GM12864 (cell line): Measurements from ENCODE around the gene ADGRA3.
A peak's percentile ranks its signal among the peaks of the same experiment; 100 is the strongest.

Experiments used
- DNase-seq: peaks from one replicate; pipeline ENCODE4 v3.0.0-alpha.2; 2011; ENCODE audit warnings: low read depth
- H3K4me3 ChIP-seq: 2 replicates; pipeline ENCODE4 v1.5.1; 2011; ENCODE audit warnings: mild to moderate bottlenecking, low read depth, low read length, control low read depth
- TF ChIP-seq, protein P1 (sequence below): IDR thresholded peaks from 2 replicates; pipeline ENCODE4 v1.5.1; 2011; ENCODE audit warnings: low read depth, mild to moderate bottlenecking, moderate library complexity, low read length, control low read depth, inconsistent platforms; ENCODE audit errors: missing control alignments

ADGRA3 gene, protein sequence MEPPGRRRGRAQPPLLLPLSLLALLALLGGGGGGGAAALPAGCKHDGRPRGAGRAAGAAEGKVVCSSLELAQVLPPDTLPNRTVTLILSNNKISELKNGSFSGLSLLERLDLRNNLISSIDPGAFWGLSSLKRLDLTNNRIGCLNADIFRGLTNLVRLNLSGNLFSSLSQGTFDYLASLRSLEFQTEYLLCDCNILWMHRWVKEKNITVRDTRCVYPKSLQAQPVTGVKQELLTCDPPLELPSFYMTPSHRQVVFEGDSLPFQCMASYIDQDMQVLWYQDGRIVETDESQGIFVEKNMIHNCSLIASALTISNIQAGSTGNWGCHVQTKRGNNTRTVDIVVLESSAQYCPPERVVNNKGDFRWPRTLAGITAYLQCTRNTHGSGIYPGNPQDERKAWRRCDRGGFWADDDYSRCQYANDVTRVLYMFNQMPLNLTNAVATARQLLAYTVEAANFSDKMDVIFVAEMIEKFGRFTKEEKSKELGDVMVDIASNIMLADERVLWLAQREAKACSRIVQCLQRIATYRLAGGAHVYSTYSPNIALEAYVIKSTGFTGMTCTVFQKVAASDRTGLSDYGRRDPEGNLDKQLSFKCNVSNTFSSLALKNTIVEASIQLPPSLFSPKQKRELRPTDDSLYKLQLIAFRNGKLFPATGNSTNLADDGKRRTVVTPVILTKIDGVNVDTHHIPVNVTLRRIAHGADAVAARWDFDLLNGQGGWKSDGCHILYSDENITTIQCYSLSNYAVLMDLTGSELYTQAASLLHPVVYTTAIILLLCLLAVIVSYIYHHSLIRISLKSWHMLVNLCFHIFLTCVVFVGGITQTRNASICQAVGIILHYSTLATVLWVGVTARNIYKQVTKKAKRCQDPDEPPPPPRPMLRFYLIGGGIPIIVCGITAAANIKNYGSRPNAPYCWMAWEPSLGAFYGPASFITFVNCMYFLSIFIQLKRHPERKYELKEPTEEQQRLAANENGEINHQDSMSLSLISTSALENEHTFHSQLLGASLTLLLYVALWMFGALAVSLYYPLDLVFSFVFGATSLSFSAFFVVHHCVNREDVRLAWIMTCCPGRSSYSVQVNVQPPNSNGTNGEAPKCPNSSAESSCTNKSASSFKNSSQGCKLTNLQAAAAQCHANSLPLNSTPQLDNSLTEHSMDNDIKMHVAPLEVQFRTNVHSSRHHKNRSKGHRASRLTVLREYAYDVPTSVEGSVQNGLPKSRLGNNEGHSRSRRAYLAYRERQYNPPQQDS (N-terminal part only)

DNA sequence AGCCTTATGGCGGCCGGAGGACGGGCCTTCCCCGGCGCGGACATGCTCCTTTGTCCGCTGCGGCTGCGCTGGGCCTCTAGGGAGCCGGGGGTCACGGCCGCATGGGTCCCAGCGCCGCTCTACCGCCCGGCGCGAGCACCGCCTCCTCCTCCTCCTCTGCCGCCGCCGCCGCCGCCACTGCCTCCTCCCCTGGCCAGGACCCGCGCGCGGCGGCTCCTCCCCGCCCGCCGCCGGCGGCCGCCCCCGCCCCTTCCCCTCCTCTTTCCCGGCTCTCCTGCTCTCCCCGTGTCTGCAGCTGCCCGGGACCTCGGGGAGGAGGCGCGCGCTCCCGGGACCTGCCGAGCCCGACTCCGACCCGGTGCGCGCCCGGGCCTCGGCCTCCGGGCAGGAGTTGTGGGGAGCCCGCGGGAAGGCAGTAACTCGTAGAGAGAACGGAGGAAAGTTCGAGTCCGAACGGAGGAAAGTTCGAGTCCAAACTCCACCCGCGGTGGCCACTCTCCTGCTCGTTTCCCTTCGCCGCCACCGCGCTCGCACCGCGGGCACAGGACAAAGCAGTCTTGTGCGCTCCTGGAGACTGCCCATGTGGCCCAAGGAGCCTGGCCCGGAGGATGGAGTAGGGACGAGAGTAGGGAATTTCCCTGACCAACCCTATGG is at the start of gene ADGRA3:
ADGRA3 (minus strand) TSS at position 179 of the 654 bp plus-strand sequence. CDS start 282 bp downstream, outside the sequence.
- no peak for DNase-seq
- H3K4me3 ChIP-seq, result peak within 1 kb of the TSS; percentile 41

DNA sequence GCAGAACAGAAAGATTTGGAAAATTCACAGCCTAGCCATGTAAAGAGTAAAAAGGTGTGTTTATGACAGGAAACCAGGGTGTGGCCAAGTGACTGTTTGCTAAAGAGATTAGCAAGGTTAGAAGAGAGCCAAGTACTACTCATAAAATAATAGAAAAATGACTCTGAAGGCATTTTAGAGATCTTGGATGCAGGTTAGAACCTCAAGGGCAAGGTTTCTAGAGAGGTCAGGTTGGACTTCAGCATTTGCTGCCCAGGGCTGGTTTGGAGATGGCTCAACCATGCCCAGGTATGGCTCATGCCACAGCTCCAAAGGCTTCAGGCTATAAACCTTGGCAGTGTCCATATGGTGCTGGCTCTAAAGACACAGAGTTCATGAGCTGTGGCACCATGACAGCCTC is 40.6 kb upstream of the ADGRA3 start:
- no peak for DNase-seq
- no peak overlapping the region for H3K4me3 ChIP-seq
- TF ChIP-seq, protein P1, sequence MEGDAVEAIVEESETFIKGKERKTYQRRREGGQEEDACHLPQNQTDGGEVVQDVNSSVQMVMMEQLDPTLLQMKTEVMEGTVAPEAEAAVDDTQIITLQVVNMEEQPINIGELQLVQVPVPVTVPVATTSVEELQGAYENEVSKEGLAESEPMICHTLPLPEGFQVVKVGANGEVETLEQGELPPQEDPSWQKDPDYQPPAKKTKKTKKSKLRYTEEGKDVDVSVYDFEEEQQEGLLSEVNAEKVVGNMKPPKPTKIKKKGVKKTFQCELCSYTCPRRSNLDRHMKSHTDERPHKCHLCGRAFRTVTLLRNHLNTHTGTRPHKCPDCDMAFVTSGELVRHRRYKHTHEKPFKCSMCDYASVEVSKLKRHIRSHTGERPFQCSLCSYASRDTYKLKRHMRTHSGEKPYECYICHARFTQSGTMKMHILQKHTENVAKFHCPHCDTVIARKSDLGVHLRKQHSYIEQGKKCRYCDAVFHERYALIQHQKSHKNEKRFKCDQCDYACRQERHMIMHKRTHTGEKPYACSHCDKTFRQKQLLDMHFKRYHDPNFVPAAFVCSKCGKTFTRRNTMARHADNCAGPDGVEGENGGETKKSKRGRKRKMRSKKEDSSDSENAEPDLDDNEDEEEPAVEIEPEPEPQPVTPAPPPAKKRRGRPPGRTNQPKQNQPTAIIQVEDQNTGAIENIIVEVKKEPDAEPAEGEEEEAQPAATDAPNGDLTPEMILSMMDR, result no peak

More for the DNA sequence above, at the start of gene ADGRA3:
- TF ChIP-seq, protein P1, result no peak

DNA sequence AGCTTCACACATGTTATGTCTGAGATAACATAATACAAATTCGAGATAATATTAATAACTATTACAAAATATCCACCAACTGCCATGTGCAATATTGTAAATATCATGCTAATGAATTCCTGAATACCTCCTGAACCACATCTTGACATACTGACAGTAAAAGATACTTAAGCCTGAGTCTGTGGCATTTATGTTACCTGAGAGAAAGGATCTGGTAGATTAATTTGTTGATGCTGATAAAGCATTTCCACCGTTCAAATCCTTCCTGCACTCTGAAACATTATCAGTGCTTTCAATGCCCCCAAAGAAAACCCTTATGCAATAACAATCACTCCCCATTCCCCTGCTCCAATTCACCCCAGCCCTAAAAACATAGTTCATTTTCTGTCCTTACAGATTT is 38.8 kb upstream of the ADGRA3 start:
- no peak for DNase-seq
- TF ChIP-seq, protein P1, result no peak
- no peak overlapping the region for H3K4me3 ChIP-seq

DNA sequence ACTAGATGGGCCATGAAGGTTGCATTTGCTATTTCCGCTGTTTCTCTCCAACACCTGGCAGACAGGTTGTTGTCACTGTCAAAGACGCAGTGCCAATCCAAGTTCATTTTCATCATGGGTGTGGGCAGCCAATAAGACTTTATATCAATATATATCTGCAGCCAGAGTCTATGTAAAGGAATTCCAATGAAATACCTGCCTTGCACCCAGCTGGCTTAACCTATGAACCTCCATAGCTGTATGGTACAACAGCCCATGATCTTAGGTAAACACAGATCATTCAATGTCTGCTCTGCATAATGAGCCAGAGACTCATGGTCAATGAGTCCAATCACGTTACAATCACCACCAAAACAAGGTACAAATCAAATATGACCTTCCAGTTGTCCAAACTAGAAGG is 37.7 kb upstream of the ADGRA3 start:
- TF ChIP-seq, protein P1, result no peak
- no peak for DNase-seq
- H3K4me3 ChIP-seq, result no peak overlapping the region

DNA sequence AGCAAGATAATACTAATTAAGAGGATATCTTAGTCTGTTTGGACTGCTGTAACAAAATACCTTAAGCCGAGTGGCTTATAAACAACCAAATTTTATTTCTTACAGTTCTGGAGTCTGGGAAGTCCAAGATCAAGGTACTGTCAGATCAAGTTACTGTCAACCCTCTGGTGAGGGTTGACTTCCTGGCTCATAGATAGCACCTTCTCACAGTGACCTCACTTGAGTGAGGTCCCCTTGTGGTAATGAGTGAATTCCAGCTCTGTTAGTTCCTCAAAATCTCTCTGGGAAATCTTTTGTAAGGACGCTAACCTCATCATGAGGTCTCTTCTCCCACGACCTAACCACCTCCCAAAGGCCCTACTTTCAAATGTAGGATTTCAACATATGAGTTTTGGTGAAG is 36.9 kb upstream of the ADGRA3 start:
- H3K4me3 ChIP-seq, result no peak overlapping the region
- no peak for DNase-seq
- TF ChIP-seq, protein P1, result no peak

DNA sequence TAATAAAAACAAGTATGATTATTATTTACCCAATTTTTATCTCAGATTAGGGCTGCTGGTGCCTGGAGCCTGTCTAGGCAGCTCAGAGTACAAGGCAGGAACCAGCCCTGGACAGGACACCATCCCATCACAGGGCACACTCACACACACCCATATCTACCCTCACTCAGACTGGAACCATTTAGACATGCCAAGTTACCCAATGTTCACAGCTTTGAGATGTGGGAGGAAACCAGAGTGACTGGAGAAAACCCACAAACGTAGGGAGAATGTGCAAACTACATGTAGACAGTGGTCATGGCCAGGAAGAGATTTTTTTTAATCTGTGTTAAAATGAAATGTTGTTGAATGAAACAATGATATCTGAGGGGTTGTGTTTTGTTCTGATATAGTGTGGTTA is 35.7 kb upstream of the ADGRA3 start:
- no peak overlapping the region for H3K4me3 ChIP-seq
- DNase-seq, result no peak
- TF ChIP-seq, protein P1, result no peak
